GM23338 (cell line): ENCODE results near the gene PPP6R2.

ENCODE experiments used
- EZH2 ChIP-seq: fragments of 200-600 bp; sonication (generic); IDR thresholded peaks from one replicate; pipeline ENCODE4 v1.8.0; 2017; ENCODE audit warnings: antibody characterized with exemption, mild to moderate bottlenecking, low read depth; ENCODE audit not compliant: unreplicated experiment
- EZH2phosphoT487 ChIP-seq: fragments of 200-600 bp; sonication (generic); IDR thresholded peaks from one replicate; pipeline ENCODE4 v1.8.1; 2018; ENCODE audit warnings: antibody characterized with exemption; ENCODE audit not compliant: unreplicated experiment
- NANOG ChIP-seq: IDR thresholded peaks from 2 replicates; pipeline ENCODE4 v1.6.1; 2016; ENCODE audit warnings: antibody characterized with exemption, borderline replicate concordance
- POLR2AphosphoS5 ChIP-seq: IDR thresholded peaks from 2 replicates; pipeline ENCODE4 v1.6.1; 2016; ENCODE audit warnings: antibody characterized with exemption, low read depth
- TF ChIP-seq, protein P1 (sequence below), 2 experiments: fragments of 200-600 bp in 1 of 2; sonication (generic) in 1 of 2; conservative IDR thresholded peaks; 2 replicates each; pipeline versions ENCODE4 v1.5.1 to v1.6.1; 2016 to 2017; ENCODE audit warnings: antibody characterized with exemption in 2 of 2, low read depth in 2 of 2, mild to moderate bottlenecking in 2 of 2, moderate library complexity in 1 of 2
- TF ChIP-seq, protein P2 (sequence below): fragments of 250-450 bp; sonication (Bioruptor Pico); IDR thresholded peaks from 2 replicates; pipeline ENCODE4 v1.5.0; 2020; ENCODE audit warnings: mild to moderate bottlenecking, moderate library complexity

DNA sequence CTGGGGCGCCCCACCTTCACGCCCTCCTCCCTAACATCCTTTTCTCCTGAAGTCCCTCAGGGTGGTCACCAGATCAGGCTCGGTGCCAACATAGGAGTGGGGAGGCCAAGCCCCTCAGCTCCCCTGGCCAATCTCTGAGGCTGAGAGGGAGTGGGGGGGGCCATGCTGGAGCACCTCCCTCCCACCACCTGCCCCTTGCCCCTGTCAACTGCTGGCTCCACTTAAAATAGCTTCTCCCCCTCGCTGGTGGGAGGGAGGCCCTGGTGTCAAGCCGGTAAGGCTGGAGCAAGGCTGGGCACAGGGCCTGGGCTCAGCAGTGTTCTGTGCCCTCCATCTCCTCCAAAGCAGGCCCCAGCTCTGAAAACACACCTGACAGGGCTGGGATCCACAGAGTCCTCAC, 40.6 kb upstream of the PPP6R2 start:
- TF ChIP-seq, protein P1, sequence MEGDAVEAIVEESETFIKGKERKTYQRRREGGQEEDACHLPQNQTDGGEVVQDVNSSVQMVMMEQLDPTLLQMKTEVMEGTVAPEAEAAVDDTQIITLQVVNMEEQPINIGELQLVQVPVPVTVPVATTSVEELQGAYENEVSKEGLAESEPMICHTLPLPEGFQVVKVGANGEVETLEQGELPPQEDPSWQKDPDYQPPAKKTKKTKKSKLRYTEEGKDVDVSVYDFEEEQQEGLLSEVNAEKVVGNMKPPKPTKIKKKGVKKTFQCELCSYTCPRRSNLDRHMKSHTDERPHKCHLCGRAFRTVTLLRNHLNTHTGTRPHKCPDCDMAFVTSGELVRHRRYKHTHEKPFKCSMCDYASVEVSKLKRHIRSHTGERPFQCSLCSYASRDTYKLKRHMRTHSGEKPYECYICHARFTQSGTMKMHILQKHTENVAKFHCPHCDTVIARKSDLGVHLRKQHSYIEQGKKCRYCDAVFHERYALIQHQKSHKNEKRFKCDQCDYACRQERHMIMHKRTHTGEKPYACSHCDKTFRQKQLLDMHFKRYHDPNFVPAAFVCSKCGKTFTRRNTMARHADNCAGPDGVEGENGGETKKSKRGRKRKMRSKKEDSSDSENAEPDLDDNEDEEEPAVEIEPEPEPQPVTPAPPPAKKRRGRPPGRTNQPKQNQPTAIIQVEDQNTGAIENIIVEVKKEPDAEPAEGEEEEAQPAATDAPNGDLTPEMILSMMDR (conservative IDR thresholded peaks at IDR 0.05; ENCODE audit: low read depth in 2 of 2), result no peak
- TF ChIP-seq POLR2AphosphoS5, result no peak
- TF ChIP-seq EZH2, result no peak
- TF ChIP-seq, protein P2, sequence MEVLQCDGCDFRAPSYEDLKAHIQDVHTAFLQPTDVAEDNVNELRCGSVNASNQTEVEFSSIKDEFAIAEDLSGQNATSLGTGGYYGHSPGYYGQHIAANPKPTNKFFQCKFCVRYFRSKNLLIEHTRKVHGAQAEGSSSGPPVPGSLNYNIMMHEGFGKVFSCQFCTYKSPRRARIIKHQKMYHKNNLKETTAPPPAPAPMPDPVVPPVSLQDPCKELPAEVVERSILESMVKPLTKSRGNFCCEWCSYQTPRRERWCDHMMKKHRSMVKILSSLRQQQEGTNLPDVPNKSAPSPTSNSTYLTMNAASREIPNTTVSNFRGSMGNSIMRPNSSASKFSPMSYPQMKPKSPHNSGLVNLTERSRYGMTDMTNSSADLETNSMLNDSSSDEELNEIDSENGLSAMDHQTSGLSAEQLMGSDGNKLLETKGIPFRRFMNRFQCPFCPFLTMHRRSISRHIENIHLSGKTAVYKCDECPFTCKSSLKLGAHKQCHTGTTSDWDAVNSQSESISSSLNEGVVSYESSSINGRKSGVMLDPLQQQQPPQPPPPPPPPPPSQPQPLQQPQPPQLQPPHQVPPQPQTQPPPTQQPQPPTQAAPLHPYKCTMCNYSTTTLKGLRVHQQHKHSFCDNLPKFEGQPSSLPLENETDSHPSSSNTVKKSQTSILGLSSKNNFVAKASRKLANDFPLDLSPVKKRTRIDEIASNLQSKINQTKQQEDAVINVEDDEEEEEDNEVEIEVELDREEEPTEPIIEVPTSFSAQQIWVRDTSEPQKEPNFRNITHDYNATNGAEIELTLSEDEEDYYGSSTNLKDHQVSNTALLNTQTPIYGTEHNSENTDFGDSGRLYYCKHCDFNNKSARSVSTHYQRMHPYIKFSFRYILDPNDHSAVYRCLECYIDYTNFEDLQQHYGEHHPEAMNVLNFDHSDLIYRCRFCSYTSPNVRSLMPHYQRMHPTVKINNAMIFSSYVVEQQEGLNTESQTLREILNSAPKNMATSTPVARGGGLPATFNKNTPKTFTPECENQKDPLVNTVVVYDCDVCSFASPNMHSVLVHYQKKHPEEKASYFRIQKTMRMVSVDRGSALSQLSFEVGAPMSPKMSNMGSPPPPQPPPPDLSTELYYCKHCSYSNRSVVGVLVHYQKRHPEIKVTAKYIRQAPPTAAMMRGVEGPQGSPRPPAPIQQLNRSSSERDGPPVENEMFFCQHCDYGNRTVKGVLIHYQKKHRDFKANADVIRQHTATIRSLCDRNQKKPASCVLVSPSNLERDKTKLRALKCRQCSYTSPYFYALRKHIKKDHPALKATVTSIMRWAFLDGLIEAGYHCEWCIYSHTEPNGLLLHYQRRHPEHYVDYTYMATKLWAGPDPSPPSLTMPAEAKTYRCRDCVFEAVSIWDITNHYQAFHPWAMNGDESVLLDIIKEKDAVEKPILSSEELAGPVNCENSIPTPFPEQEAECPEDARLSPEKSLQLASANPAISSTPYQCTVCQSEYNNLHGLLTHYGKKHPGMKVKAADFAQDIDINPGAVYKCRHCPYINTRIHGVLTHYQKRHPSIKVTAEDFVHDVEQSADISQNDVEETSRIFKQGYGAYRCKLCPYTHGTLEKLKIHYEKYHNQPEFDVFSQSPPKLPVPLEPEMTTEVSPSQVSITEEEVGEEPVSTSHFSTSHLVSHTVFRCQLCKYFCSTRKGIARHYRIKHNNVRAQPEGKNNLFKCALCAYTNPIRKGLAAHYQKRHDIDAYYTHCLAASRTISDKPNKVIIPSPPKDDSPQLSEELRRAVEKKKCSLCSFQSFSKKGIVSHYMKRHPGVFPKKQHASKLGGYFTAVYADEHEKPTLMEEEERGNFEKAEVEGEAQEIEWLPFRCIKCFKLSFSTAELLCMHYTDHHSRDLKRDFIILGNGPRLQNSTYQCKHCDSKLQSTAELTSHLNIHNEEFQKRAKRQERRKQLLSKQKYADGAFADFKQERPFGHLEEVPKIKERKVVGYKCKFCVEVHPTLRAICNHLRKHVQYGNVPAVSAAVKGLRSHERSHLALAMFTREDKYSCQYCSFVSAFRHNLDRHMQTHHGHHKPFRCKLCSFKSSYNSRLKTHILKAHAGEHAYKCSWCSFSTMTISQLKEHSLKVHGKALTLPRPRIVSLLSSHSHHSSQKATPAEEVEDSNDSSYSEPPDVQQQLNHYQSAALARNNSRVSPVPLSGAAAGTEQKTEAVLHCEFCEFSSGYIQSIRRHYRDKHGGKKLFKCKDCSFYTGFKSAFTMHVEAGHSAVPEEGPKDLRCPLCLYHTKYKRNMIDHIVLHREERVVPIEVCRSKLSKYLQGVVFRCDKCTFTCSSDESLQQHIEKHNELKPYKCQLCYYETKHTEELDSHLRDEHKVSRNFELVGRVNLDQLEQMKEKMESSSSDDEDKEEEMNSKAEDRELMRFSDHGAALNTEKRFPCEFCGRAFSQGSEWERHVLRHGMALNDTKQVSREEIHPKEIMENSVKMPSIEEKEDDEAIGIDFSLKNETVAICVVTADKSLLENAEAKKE (CRISPR knock-in tag), result no peak
- TF ChIP-seq NANOG, result no peak
- no peak for TF ChIP-seq EZH2phosphoT487
